Spleen (tissue), 11 donors: Measurements from ENCODE around the gene FRMD4A. TPM values are rescaled to one million over a fixed set of nuclear protein-coding genes. Genes with fewer than 3 reads are reported as not detected.

Source experiments
- DNase-seq: peaks from one replicate; pipeline ENCODE4 v3.0.0-alpha.2; 2020
- H3K27ac ChIP-seq, 8 donors: fragments of 200-600 bp; sonication (generic) in 7 of 8; 1 replicate in 4 of 8; 2 replicates in 4 of 8; pipeline versions ENCODE4 v1.5.0 to v1.8.0; 2016 to 2021; ENCODE audit warnings: inconsistent platforms in 4 of 8, mild to moderate bottlenecking in 4 of 8, moderate library complexity in 1 of 8
- H3K27me3 ChIP-seq, 7 donors: fragments of 200-600 bp; sonication (generic) in 6 of 7; replicated peaks in 1 of 7; 1 replicate in 4 of 7; 2 replicates in 3 of 7; pipeline versions ENCODE4 v1.5.0 to v1.8.0; 2016 to 2021; ENCODE audit warnings: inconsistent platforms in 3 of 7, mild to moderate bottlenecking in 1 of 7
- H3K36me3 ChIP-seq, 6 donors: fragments of 200-600 bp; sonication (generic) in 5 of 6; 1 replicate in 4 of 6; 2 replicates in 2 of 6; pipeline versions ENCODE4 v1.5.0 to v1.8.0; 2016 to 2021; ENCODE audit warnings: inconsistent platforms in 2 of 6
- H3K4me1 ChIP-seq, 6 donors: fragments of 200-600 bp; sonication (generic) in 5 of 6; 1 replicate in 3 of 6; 2 replicates in 3 of 6; pipeline versions ENCODE4 v1.5.0 to v1.8.0; 2016 to 2021; ENCODE audit warnings: inconsistent platforms in 3 of 6
- H3K4me3 ChIP-seq, 8 donors: fragments of 200-600 bp; sonication (generic) in 7 of 8; 1 replicate in 4 of 8; 2 replicates in 4 of 8; pipeline versions ENCODE4 v1.5.0 to v1.8.0; 2016 to 2021; ENCODE audit warnings: inconsistent platforms in 4 of 8, mild to moderate bottlenecking in 4 of 8, moderate library complexity in 2 of 8
- H3K9me3 ChIP-seq, 8 donors: fragments of 200-600 bp; sonication (generic) in 7 of 8; 1 replicate in 4 of 8; 2 replicates in 4 of 8; pipeline versions ENCODE4 v1.5.0 to v1.8.0; 2016 to 2021; ENCODE audit warnings: inconsistent platforms in 4 of 8
- CTCF ChIP-seq, 11 experiments: fragments of 200-600 bp in 7 of 11; fragments of 450-650 bp in 4 of 11; sonication (generic) in 4 of 11; IDR thresholded peaks in 8 of 11; conservative IDR thresholded peaks in 3 of 11; 1 replicate in 7 of 11; 2 replicates in 4 of 11; pipeline versions ENCODE4 v1.4.0 to v1.8.0; 2016 to 2021; ENCODE audit warnings: antibody characterized with exemption in 11 of 11, inconsistent platforms in 4 of 11, mild to moderate bottlenecking in 1 of 11
- POLR2A ChIP-seq, 3 donors: fragments of 450-650 bp; IDR thresholded peaks; one replicate each; pipeline ENCODE4 v1.5.1; 2017; ENCODE audit warnings: antibody characterized with exemption in 3 of 3, mild to moderate bottlenecking in 1 of 3
- POLR2AphosphoS5 ChIP-seq, 3 donors: sonication (generic); formaldehyde crosslinking; IDR thresholded peaks; one replicate each; pipeline ENCODE4 v1.5.1; 2017; ENCODE audit warnings: antibody characterized with exemption in 3 of 3
- WGBS, 5 donors: extraction: QIAGEN DNeasy Blood & Tissue Kit in 3 of 5; methylation state at CpG; one replicate each; pipeline versions ENCODE4 v1.1.5 to v1.1.7; 2013 to 2018; 5-methylcytosine and 5-hydroxymethylcytosine counted together
- intact Hi-C: fragments of 100-400 bp; cut with DNase I; formaldehyde crosslinking; loops from one replicate; pipeline ENCODE4 v1.15.0; 2023; ENCODE audit warnings: low total_unique reads
- polyA plus RNA-seq, 3 donors: library from polyadenylated mRNA; stranded (reverse); fragments of 200-250 nt; gene quantifications; one replicate each; pipeline ENCODE4 v1.2.1, GENCODE V29; 2013
- total RNA-seq, 7 donors: library from RNA; depleted of rRNA in 3 of 7; stranded (reverse); fragments of >200 nt in 3 of 7; fragmentation: NEBNext Ultra II Directional in 4 of 7; extraction: Animal tissue kit (Norgen Biotek cat#: 25700) in 4 of 7; gene quantifications; one replicate each; pipeline versions ENCODE4 v1.1.0 to v1.2.1, GENCODE V29; 2016 to 2021
- donor health status: healthy with polysubstance abuse.
- donor health status: DM: no; HTN: no; CAD: no; lungs with moderate emphysema.
- donor health status: DM: no; HTN: no; CAD: no.
- donor health status: Bipolar disorder and iron deficiency.
- donor health status: healthy.
- donor health status: DM: no; HTN: no; CAD: no.
- donor health status: DM: yes; HTN: yes; CAD: no.

The FRMD4A gene
- total and polyA plus RNA-seq, 10 donors, result 9.2 to 141 (median 80.5) TPM

- intact Hi-C loops, result no loop called here
- H3K4me1 ChIP-seq, result peaks cover 6 to 18% (median 16%) of the 10 kb centered on the region in 6 donors
- TF ChIP-seq POLR2A (IDR thresholded peaks at IDR 0.05) (no peak), CTCF (IDR thresholded peaks at IDR 0.05 in 8 of 11, conservative IDR thresholded peaks at IDR 0.05 in 3 of 11) (no peak), POLR2AphosphoS5 (IDR thresholded peaks at IDR 0.05) (no peak)
- H3K36me3 ChIP-seq, result no peaks in the 10 kb centered on the region
- WGBS, 5 donors, result 89 to 94% (median 90%) methylated on average over 13 of the region's 13 CpGs
- H3K9me3 ChIP-seq, result no peaks in the 10 kb centered on the region
- no peak overlapping the region for H3K4me3 ChIP-seq
- DNase-seq, result no peak
- no peak overlapping the region for H3K27ac ChIP-seq
- H3K27me3 ChIP-seq, result peaks cover 0 to 74% (median 26%) of the 10 kb centered on the region in 7 donors
These were observed 158.3 kb downstream of the FRMD4A start for GRCh38 chr10:14172336-14172950.

GRCh38 chr10:14171336-14171735 lies 159.4 kb downstream of the FRMD4A start:
- intact Hi-C loops, result no loop called here
- Histone ChIP-seq H3K36me3 (no peaks in the 10 kb centered on the region), H3K9me3 (no peaks in the 10 kb centered on the region), H3K4me1 (peaks cover 6 to 18% (median 16%) of the 10 kb centered on the region in 6 donors), H3K27ac (no peak overlapping the region), H3K27me3 (peaks cover 0 to 72% (median 16%) of the 10 kb centered on the region in 7 donors), H3K4me3 (no peak overlapping the region)
- no peak for DNase-seq
- no peak for TF ChIP-seq POLR2A (IDR thresholded peaks at IDR 0.05)
- no peak for TF ChIP-seq POLR2AphosphoS5 (IDR thresholded peaks at IDR 0.05)
- TF ChIP-seq CTCF (IDR thresholded peaks at IDR 0.05 in 8 of 11, conservative IDR thresholded peaks at IDR 0.05 in 3 of 11), result no peak
- 91 to 100% (median 100%) methylated on average over 1 of the region's 1 CpG for WGBS, 5 donors

- peaks cover 0 to 53% (median 0%) of the 10 kb centered on the region in 7 donors for H3K27me3 ChIP-seq
- DNase-seq, result no peak
These were observed 167.2 kb downstream of the FRMD4A start for GRCh38 chr10:14163377-14164086.

More at GRCh38 chr10:14163377-14164086, 167.2 kb downstream of the FRMD4A start:
- Histone ChIP-seq H3K4me1 (no peaks in the 10 kb centered on the region), H3K4me3 (no peak overlapping the region), H3K36me3 (no peaks in the 10 kb centered on the region), H3K27ac (no peak overlapping the region), H3K9me3 (no peaks in the 10 kb centered on the region)
- TF ChIP-seq POLR2A (IDR thresholded peaks at IDR 0.05) (no peak), POLR2AphosphoS5 (IDR thresholded peaks at IDR 0.05) (no peak), CTCF (IDR thresholded peaks at IDR 0.05 in 8 of 11, conservative IDR thresholded peaks at IDR 0.05 in 3 of 11) (no peak)
- intact Hi-C loops, result no loop called here
- WGBS, 5 donors, result 76 to 80% (median 79%) methylated on average over 20 of the region's 20 CpGs
